Endodermal cell (in vitro differentiated cells): ENCODE measurements around the gene TBC1D2. TPM values are rescaled to one million over a fixed set of nuclear protein-coding genes. Genes with fewer than 3 reads are reported as not detected.

ENCODE experiments used
- DNase-seq: peaks from one replicate; pipeline ENCODE4 v3.0.0-alpha.2; 2017
- H3K27ac ChIP-seq: 2 replicates; pipeline ENCODE4 v1.5.1; 2013; ENCODE audit warnings: mild to moderate bottlenecking, low read depth, low read length, moderate library complexity
- H3K27me3 ChIP-seq: 2 replicates; pipeline ENCODE4 v1.6.1; 2013; ENCODE audit warnings: mild to moderate bottlenecking, low read length, moderate library complexity; ENCODE audit not compliant: insufficient read depth, control insufficient read depth, poor library complexity, severe bottlenecking
- H3K36me3 ChIP-seq: 2 replicates; pipeline ENCODE4 v1.7.0; 2013; ENCODE audit warnings: mild to moderate bottlenecking, low read length, moderate library complexity; ENCODE audit not compliant: control insufficient read depth, insufficient read depth
- H3K4me1 ChIP-seq: one replicate; pipeline ENCODE4 v1.7.0; 2013; ENCODE audit warnings: low read length; ENCODE audit not compliant: control insufficient read depth, insufficient read depth
- H3K4me3 ChIP-seq: 2 replicates; pipeline ENCODE4 v1.5.1; 2013; ENCODE audit warnings: mild to moderate bottlenecking, low read length, moderate library complexity
- H3K9ac ChIP-seq: 2 replicates; pipeline ENCODE4 v1.6.1; 2013; ENCODE audit warnings: mild to moderate bottlenecking, low read length, moderate library complexity; ENCODE audit not compliant: poor library complexity, severe bottlenecking; ENCODE audit errors: extremely low read depth
- H3K9me3 ChIP-seq: 2 replicates; pipeline ENCODE4 v1.6.1; 2013; ENCODE audit warnings: mild to moderate bottlenecking, low read length, moderate library complexity; ENCODE audit not compliant: control insufficient read depth
- H3K27ac Mint-ChIP-seq: 2 replicates; pipeline ENCODE4 v1.8.0; 2020; ENCODE audit warnings: mixed read lengths
- H3K27me3 Mint-ChIP-seq: 2 replicates; pipeline ENCODE4 v1.8.0; 2021; ENCODE audit warnings: mild to moderate bottlenecking, mixed read lengths; ENCODE audit not compliant: insufficient read depth
- H3K36me3 Mint-ChIP-seq: 2 replicates; pipeline ENCODE4 v1.8.0; 2020; ENCODE audit warnings: low read depth, mixed read lengths
- H3K4me1 Mint-ChIP-seq: 2 replicates; pipeline ENCODE4 v1.8.0; 2020; ENCODE audit warnings: mixed read lengths
- H3K4me3 Mint-ChIP-seq: 2 replicates; pipeline ENCODE4 v1.8.0; 2020; ENCODE audit warnings: mild to moderate bottlenecking, moderate library complexity, mixed read lengths
- H3K9me3 Mint-ChIP-seq: 2 replicates; pipeline ENCODE4 v1.8.0; 2020; ENCODE audit warnings: mild to moderate bottlenecking, mixed read lengths
- WGBS, 2 experiments: methylation state at CpG; one replicate each; pipeline versions ENCODE4 v1.1.5 to v1.1.7; 2013; ENCODE audit warnings: missing lambda C conversion rate in 2 of 2, mixed read lengths in 1 of 2; ENCODE audit not compliant: insufficient coverage in 1 of 2, insufficient read length in 1 of 2; 5-methylcytosine and 5-hydroxymethylcytosine counted together
- microRNA-seq: library from miRNA; unstranded; fragments of <30 nt; microRNA quantifications from one replicate; pipeline ENCODE4 v1.2.0, GENCODE V29; 2020; ENCODE audit warnings: borderline microRNAs expressed
- total RNA-seq, 2 donors: library from RNA; stranded (reverse); fragmentation: NEBNext Ultra II Directional in 1 of 2; extraction: Animal tissue kit (Norgen Biotek cat#: 25700) in 1 of 2; gene quantifications; 2 replicates in 1 of 2; 3 replicates in 1 of 2; pipeline ENCODE4 v1.2.1, GENCODE V29; 2021
- TF ChIP-seq, protein P1 (sequence below): fragments of 200-600 bp; sonication (generic); conservative IDR thresholded peaks from 2 replicates; pipeline ENCODE4 v1.5.0; 2021; ENCODE audit warnings: antibody characterized with exemption, mild to moderate bottlenecking

The TBC1D2 gene
- total RNA-seq, 2 donors from 2014 or later = 8.1 to 10.4 TPM

GRCh38 chr9:98149422-98149821, 106.0 kb downstream of the TBC1D2 start:
- Mint-ChIP-seq H3K27ac (no peak overlapping the region), H3K36me3 (peaks cover 14% of the 10 kb centered on the region), H3K9me3 (no peaks in the 10 kb centered on the region), H3K4me3 (no peak overlapping the region), H3K27me3 (no peaks in the 10 kb centered on the region), H3K4me1 (no peaks in the 10 kb centered on the region)
- Histone ChIP-seq H3K9ac (no peak overlapping the region), H3K27ac (no peak overlapping the region), H3K36me3 (peaks cover 11% of the 10 kb centered on the region), H3K27me3 (no peaks in the 10 kb centered on the region), H3K4me3 (no peak overlapping the region), H3K9me3 (no peaks in the 10 kb centered on the region), H3K4me1 (no peaks in the 10 kb centered on the region)
- no peak for DNase-seq
- WGBS, 2 experiments = 80 to 83% methylated on average over 3 of the region's 3 CpGs
- TF ChIP-seq, protein P1, sequence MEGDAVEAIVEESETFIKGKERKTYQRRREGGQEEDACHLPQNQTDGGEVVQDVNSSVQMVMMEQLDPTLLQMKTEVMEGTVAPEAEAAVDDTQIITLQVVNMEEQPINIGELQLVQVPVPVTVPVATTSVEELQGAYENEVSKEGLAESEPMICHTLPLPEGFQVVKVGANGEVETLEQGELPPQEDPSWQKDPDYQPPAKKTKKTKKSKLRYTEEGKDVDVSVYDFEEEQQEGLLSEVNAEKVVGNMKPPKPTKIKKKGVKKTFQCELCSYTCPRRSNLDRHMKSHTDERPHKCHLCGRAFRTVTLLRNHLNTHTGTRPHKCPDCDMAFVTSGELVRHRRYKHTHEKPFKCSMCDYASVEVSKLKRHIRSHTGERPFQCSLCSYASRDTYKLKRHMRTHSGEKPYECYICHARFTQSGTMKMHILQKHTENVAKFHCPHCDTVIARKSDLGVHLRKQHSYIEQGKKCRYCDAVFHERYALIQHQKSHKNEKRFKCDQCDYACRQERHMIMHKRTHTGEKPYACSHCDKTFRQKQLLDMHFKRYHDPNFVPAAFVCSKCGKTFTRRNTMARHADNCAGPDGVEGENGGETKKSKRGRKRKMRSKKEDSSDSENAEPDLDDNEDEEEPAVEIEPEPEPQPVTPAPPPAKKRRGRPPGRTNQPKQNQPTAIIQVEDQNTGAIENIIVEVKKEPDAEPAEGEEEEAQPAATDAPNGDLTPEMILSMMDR = no peak

Small RNA genes lying within 50 kb of the gene (microRNA-seq; reads per million reads assigned to microRNA genes)
- not detected for gene MIR6854

Other genes starting within 250 kb of the TBC1D2 start
- gene NANS, start 198.9 kb downstream of the TBC1D2 start, total RNA-seq = 10 to 100 TPM; 46.2 to 50.4 TPM
- 1 to 10 TPM; 3.1 to 5.1 TPM for gene TRIM14, start 136.4 kb downstream of the TBC1D2 start, total RNA-seq
- gene CORO2A, start 63.0 kb downstream of the TBC1D2 start, total RNA-seq = 10 to 100 TPM; 21.0 to 22.8 TPM